GM23248 (cell line): ENCODE data around the gene DNMT1. TPM values are rescaled to one million over a fixed set of nuclear protein-coding genes. Genes with fewer than 3 reads are reported as not detected.

Experiments used
- DNase-seq: peaks from one replicate; pipeline ENCODE4 v3.0.0-alpha.2; 2015
- H2AFZ ChIP-seq: fragments of 200-600 bp; sonication (generic); 2 replicates; pipeline ENCODE4 v1.6.1; 2016; ENCODE audit warnings: antibody characterized with exemption
- H3F3A ChIP-seq: fragments of 200-600 bp; sonication (generic); 2 replicates; pipeline ENCODE4 v1.6.1; 2016; ENCODE audit warnings: mild to moderate bottlenecking, antibody characterized with exemption, mixed run types; ENCODE audit not compliant: insufficient read depth
- H3K27ac ChIP-seq: fragments of 200-600 bp; sonication (generic); 2 replicates; pipeline ENCODE4 v1.5.1; 2016; ENCODE audit warnings: mild to moderate bottlenecking
- H3K27me3 ChIP-seq: fragments of 200-600 bp; sonication (generic); replicated peaks from 2 replicates; pipeline ENCODE4 v1.6.1; 2016; ENCODE audit warnings: mild to moderate bottlenecking; ENCODE audit not compliant: insufficient read depth
- H3K36me3 ChIP-seq: fragments of 200-600 bp; sonication (generic); 2 replicates; pipeline ENCODE4 v1.6.1; 2016; ENCODE audit warnings: low read depth, mild to moderate bottlenecking
- H3K4me1 ChIP-seq: fragments of 200-600 bp; sonication (generic); 2 replicates; pipeline ENCODE4 v1.6.1; 2016; ENCODE audit warnings: mild to moderate bottlenecking; ENCODE audit not compliant: insufficient read depth
- H3K4me2 ChIP-seq: fragments of 200-600 bp; sonication (generic); one replicate; pipeline ENCODE4 v1.6.1; 2016; ENCODE audit warnings: mild to moderate bottlenecking; ENCODE audit not compliant: unreplicated experiment
- H3K4me3 ChIP-seq: fragments of 200-600 bp; sonication (generic); 2 replicates; pipeline ENCODE4 v1.5.1; 2016; ENCODE audit warnings: mild to moderate bottlenecking
- H3K79me2 ChIP-seq: fragments of 200-600 bp; sonication (generic); 2 replicates; pipeline ENCODE4 v1.6.1; 2016; ENCODE audit warnings: mild to moderate bottlenecking; ENCODE audit not compliant: insufficient read depth
- H3K9ac ChIP-seq: fragments of 200-600 bp; sonication (generic); 2 replicates; pipeline ENCODE4 v1.6.1; 2016; ENCODE audit warnings: mild to moderate bottlenecking
- H3K9me2 ChIP-seq: fragments of 200-600 bp; sonication (generic); 2 replicates; pipeline ENCODE4 v1.6.1; 2016; ENCODE audit warnings: mixed run types, mild to moderate bottlenecking, moderate library complexity; ENCODE audit not compliant: insufficient read depth
- H3K9me3 ChIP-seq: fragments of 200-600 bp; sonication (generic); one replicate; pipeline ENCODE4 v1.6.1; 2017; ENCODE audit warnings: low read depth
- H4K20me1 ChIP-seq: fragments of 200-600 bp; sonication (generic); 2 replicates; pipeline ENCODE4 v1.6.0; 2016; ENCODE audit not compliant: insufficient read depth
- EZH2 ChIP-seq: fragments of 200-600 bp; sonication (generic); IDR thresholded peaks from 2 replicates; pipeline ENCODE4 v1.6.1; 2018; ENCODE audit warnings: antibody characterized with exemption, mild to moderate bottlenecking; ENCODE audit not compliant: insufficient read depth, poor library complexity, severe bottlenecking
- EZH2phosphoT487 ChIP-seq: fragments of 200-600 bp; sonication (generic); IDR thresholded peaks from 2 replicates; pipeline ENCODE4 v1.6.1; 2018; ENCODE audit warnings: antibody characterized with exemption, moderate library complexity, mild to moderate bottlenecking, low read depth; ENCODE audit not compliant: insufficient read depth
- WGBS, 2 experiments: methylation state at CpG; one replicate each; pipeline ENCODE4 v1.1.6; 2015 to 2017; ENCODE audit warnings: low lambda C conversion rate in 2 of 2, low coverage in 1 of 2; ENCODE audit errors: missing lambda C conversion rate in 2 of 2; 5-methylcytosine and 5-hydroxymethylcytosine counted together
- in situ Hi-C: fragments of 300-500 bp; cut with MboI; formaldehyde crosslinking; loops from 2 replicates; pipeline ENCODE4 v1.15.0; 2020
- polyA plus RNA-seq: library from polyadenylated mRNA; unstranded; fragments of >200 nt; fragmentation: Nextera tagmentation; extraction: Ambion mirVana; gene quantifications from 2 replicates; pipeline ENCODE4 v1.2.1, GENCODE V29; 2016
- total RNA-seq: library from RNA; depleted of rRNA; stranded (reverse); fragments of >200 nt; shearing (Covaris generic); gene quantifications from 2 replicates; pipeline ENCODE4 v1.2.3, GENCODE V29; 2014

DNMT1 gene
- total and polyA plus RNA-seq, 2 experiments from 2014 or later = 57.5 to 101 TPM

- TF ChIP-seq EZH2phosphoT487 (no peak), EZH2 (no peak)
- Histone ChIP-seq H3K36me3 (peaks cover 39% of the 10 kb centered on the region), H3K4me3 (no peak overlapping the region), H3K4me1 (no peaks in the 10 kb centered on the region), H3K9me2 (no peaks in the 10 kb centered on the region), H3K27ac (no peak overlapping the region), H3K27me3 (no peaks in the 10 kb centered on the region), H2AFZ (no peak overlapping the region), H3K79me2 (no peaks in the 10 kb centered on the region; the same call in 1 of the 2 replicates), H3K4me2 (no peak overlapping the region), H3K9ac (no peak overlapping the region), H3K9me3 (no peaks in the 10 kb centered on the region), H4K20me1 (no peaks in the 10 kb centered on the region), H3F3A (peaks cover 3% of the 10 kb centered on the region; the same call in 1 of the 2 replicates)
- WGBS, 2 experiments = 90 to 98% methylated on average over 2 to 3 of the region's 3 CpGs
- in situ Hi-C loops = no loop called here
- peak; percentile 48 for DNase-seq
Measured at GRCh38 chr19:10152100-10152499, 42.7 kb downstream of the DNMT1 start.

DNA sequence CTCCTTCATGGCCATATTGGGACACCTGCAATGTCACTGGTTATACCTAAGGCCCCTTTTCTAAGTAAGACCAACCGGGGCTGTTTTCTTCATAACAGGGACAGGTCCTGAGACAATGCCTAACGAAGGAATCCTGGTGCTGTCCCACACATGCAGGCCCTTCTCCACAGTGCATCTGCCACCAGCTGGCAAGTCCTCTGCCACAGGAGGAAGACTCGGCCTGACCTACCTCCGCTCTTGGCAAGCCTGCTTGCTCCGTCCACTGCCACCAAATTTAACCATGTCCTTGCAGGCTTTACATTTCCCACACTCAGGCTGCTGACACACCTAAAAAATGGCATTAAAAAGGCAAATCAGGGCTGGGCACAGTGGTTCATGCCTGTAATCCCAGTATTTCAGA, 43.2 kb downstream of the DNMT1 start:
- in situ Hi-C loops = no loop called here
- no peaks in the 10 kb centered on the region for H4K20me1 ChIP-seq
- H3K4me1 ChIP-seq = no peaks in the 10 kb centered on the region
- no peak overlapping the region for H3K27ac ChIP-seq
- H3K79me2 ChIP-seq = no peaks in the 10 kb centered on the region; the same call in 1 of the 2 replicates
- 81 to 82% methylated on average over 5 of the region's 5 CpGs for WGBS, 2 experiments
- peaks cover 3% of the 10 kb centered on the region; the same call in 1 of the 2 replicates for H3F3A ChIP-seq
- TF ChIP-seq EZH2phosphoT487 (no peak), EZH2 (no peak)
- no peaks in the 10 kb centered on the region for H3K9me3 ChIP-seq
- H3K9ac ChIP-seq = no peak overlapping the region
- H3K27me3 ChIP-seq = no peaks in the 10 kb centered on the region
- no peak overlapping the region for H3K4me3 ChIP-seq
- H2AFZ ChIP-seq = no peak overlapping the region
- no peak overlapping the region for H3K4me2 ChIP-seq
- peaks cover 34% of the 10 kb centered on the region for H3K36me3 ChIP-seq
- DNase-seq = no peak
- no peaks in the 10 kb centered on the region for H3K9me2 ChIP-seq

DNA sequence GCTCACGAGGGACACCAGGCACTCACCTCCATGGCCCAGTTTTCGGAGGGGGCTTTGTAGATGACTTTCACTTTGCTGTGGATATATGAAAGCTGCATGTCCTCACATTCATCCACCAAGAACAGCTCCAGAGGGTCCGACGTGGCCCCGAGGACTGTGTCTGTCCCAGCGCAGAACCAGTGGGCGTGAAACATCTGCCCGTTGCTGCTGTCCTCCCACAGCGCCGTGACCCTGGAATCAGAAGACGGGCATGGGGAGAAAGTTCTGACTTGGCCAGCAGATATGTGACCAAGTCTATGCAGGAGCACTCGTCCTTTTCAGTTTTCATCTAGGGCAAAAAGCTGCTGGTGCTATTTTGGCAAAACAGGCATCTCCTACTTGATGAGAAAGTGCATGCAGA, 45.3 kb downstream of the DNMT1 start:
- in situ Hi-C loops = no loop called here
- WGBS, 2 experiments = 93 to 95% methylated on average over 12 of the region's 12 CpGs
- Histone ChIP-seq H3K9ac (no peak overlapping the region), H3F3A (no peaks in the 10 kb centered on the region), H3K79me2 (no peaks in the 10 kb centered on the region; the same call in 1 of the 2 replicates), H3K9me2 (no peaks in the 10 kb centered on the region), H3K27ac (no peak overlapping the region), H3K9me3 (no peaks in the 10 kb centered on the region), H3K4me1 (no peaks in the 10 kb centered on the region), H3K4me2 (no peak overlapping the region), H3K27me3 (no peaks in the 10 kb centered on the region), H3K4me3 (no peak overlapping the region), H3K36me3 (peaks cover 36% of the 10 kb centered on the region), H2AFZ (no peak overlapping the region), H4K20me1 (no peaks in the 10 kb centered on the region)
- TF ChIP-seq EZH2phosphoT487 = no peak
- no peak for TF ChIP-seq EZH2
- no peak for DNase-seq

- no peaks in the 10 kb centered on the region for H3K79me2 ChIP-seq
- H3K27me3 ChIP-seq = no peaks in the 10 kb centered on the region
- H3K9me3 ChIP-seq = no peaks in the 10 kb centered on the region
- H3K27ac ChIP-seq = no peak overlapping the region
- TF ChIP-seq EZH2phosphoT487 = no peak
- TF ChIP-seq EZH2 = no peak
- no peaks in the 10 kb centered on the region for H4K20me1 ChIP-seq
- H3F3A ChIP-seq = no peaks in the 10 kb centered on the region
- no peak for DNase-seq
- H3K4me1 ChIP-seq = no peaks in the 10 kb centered on the region
- in situ Hi-C loops = no loop called here
- no peak overlapping the region for H2AFZ ChIP-seq
- H3K4me2 ChIP-seq = no peak overlapping the region
- H3K9me2 ChIP-seq = no peaks in the 10 kb centered on the region
- peaks cover 32% of the 10 kb centered on the region; the same call in 1 of the 2 replicates for H3K36me3 ChIP-seq
- no peak overlapping the region for H3K9ac ChIP-seq
- H3K4me3 ChIP-seq = no peak overlapping the region
- 97 to 98% methylated on average over 14 of the region's 14 CpGs for WGBS, 2 experiments
Measured at GRCh38 chr19:10146142-10146541, 48.6 kb downstream of the DNMT1 start.

- H3K4me2 ChIP-seq = no peak overlapping the region
- H3K9me3 ChIP-seq = no peaks in the 10 kb centered on the region
- H3K27ac ChIP-seq = no peak overlapping the region
- no peaks in the 10 kb centered on the region for H3K79me2 ChIP-seq
- H3K4me1 ChIP-seq = no peaks in the 10 kb centered on the region
- 72 to 80% methylated on average over 10 of the region's 10 CpGs for WGBS, 2 experiments
- DNase-seq = no peak
- H3K27me3 ChIP-seq = no peaks in the 10 kb centered on the region
- no peak overlapping the region for H2AFZ ChIP-seq
- H3F3A ChIP-seq = no peaks in the 10 kb centered on the region
- no peak overlapping the region for H3K9ac ChIP-seq
- in situ Hi-C loops = no loop called here
- H3K4me3 ChIP-seq = no peak overlapping the region
- no peaks in the 10 kb centered on the region for H3K9me2 ChIP-seq
- H3K36me3 ChIP-seq = peaks cover 31% of the 10 kb centered on the region; the same call in 1 of the 2 replicates
- no peak for TF ChIP-seq EZH2
- no peak for TF ChIP-seq EZH2phosphoT487
- no peaks in the 10 kb centered on the region for H4K20me1 ChIP-seq
Measured at GRCh38 chr19:10145031-10145430, 49.7 kb downstream of the DNMT1 start.
